Mesenchymal stem cell (in vitro differentiated cells and primary cell): ENCODE results near the gene INPP5A.

Experiments used
- DNase-seq: peaks from one replicate; pipeline ENCODE4 v3.0.0-alpha.2; 2013
- H2AFZ ChIP-seq: one replicate; pipeline ENCODE4 v1.6.1; 2013; ENCODE audit warnings: low read depth, mild to moderate bottlenecking, control low read depth, inconsistent platforms, low read length, moderate library complexity
- H2AK5ac ChIP-seq: 2 replicates; pipeline ENCODE4 v1.6.1; 2013; ENCODE audit warnings: low read length, moderate library complexity, mild to moderate bottlenecking, inconsistent platforms; ENCODE audit not compliant: severe bottlenecking
- H2BK120ac ChIP-seq: one replicate; pipeline ENCODE4 v1.6.1; 2013; ENCODE audit warnings: low read depth, mild to moderate bottlenecking, inconsistent platforms, low read length, moderate library complexity
- H2BK12ac ChIP-seq, 2 experiments: one replicate each; pipeline ENCODE4 v1.6.1; 2013; ENCODE audit warnings: inconsistent platforms in 2 of 2, low read length in 2 of 2, mild to moderate bottlenecking in 2 of 2, moderate library complexity in 2 of 2, control low read depth in 1 of 2
- H2BK15ac ChIP-seq: one replicate; pipeline ENCODE4 v1.6.1; 2013; ENCODE audit warnings: mild to moderate bottlenecking, low read depth, inconsistent platforms; ENCODE audit not compliant: poor library complexity, severe bottlenecking
- H2BK5ac ChIP-seq: 2 replicates; pipeline ENCODE4 v1.6.1; 2013; ENCODE audit warnings: low read depth, mild to moderate bottlenecking, low read length, control low read depth, inconsistent platforms; ENCODE audit not compliant: poor library complexity, severe bottlenecking
- H3K14ac ChIP-seq, 2 experiments: one replicate each; pipeline ENCODE4 v1.6.1; 2013; ENCODE audit warnings: inconsistent platforms in 2 of 2, low read length in 2 of 2, control low read depth in 1 of 2, mild to moderate bottlenecking in 1 of 2, moderate library complexity in 1 of 2
- H3K18ac ChIP-seq, 2 experiments: one replicate each; pipeline ENCODE4 v1.6.1; 2013; ENCODE audit warnings: inconsistent platforms in 2 of 2, low read length in 2 of 2, control low read depth in 1 of 2, low read depth in 1 of 2, mild to moderate bottlenecking in 1 of 2
- H3K23ac ChIP-seq, 2 experiments: one replicate each; pipeline ENCODE4 v1.6.1; 2013; ENCODE audit warnings: inconsistent platforms in 2 of 2, low read length in 2 of 2, mild to moderate bottlenecking in 2 of 2, moderate library complexity in 2 of 2, control low read depth in 1 of 2
- H3K27ac ChIP-seq: 2 replicates; pipeline ENCODE4 v1.5.1; 2013; ENCODE audit warnings: mild to moderate bottlenecking, moderate library complexity, low read length, control low read depth, inconsistent platforms; ENCODE audit not compliant: poor library complexity, severe bottlenecking
- H3K27me3 ChIP-seq, 2 experiments: 2 replicates each; pipeline versions ENCODE4 v1.6.1 to v1.7.0; 2013; ENCODE audit warnings: low read length in 2 of 2, mild to moderate bottlenecking in 2 of 2, moderate library complexity in 2 of 2, control low read depth in 1 of 2, inconsistent platforms in 1 of 2; ENCODE audit not compliant: control insufficient read depth in 1 of 2, insufficient read depth in 1 of 2
- H3K36me3 ChIP-seq, 2 experiments: 2 replicates each; pipeline versions ENCODE4 v1.6.1 to v1.7.0; 2013; ENCODE audit warnings: low read length in 2 of 2, control low read depth in 1 of 2, inconsistent platforms in 1 of 2, low read depth in 1 of 2, mild to moderate bottlenecking in 1 of 2; ENCODE audit not compliant: insufficient read depth in 2 of 2, control insufficient read depth in 1 of 2
- H3K4ac ChIP-seq, 2 experiments: one replicate each; pipeline ENCODE4 v1.6.1; 2013; ENCODE audit warnings: inconsistent platforms in 2 of 2, low read length in 2 of 2, mild to moderate bottlenecking in 2 of 2, moderate library complexity in 2 of 2, control low read depth in 1 of 2, low read depth in 1 of 2
- H3K4me1 ChIP-seq: 2 replicates; pipeline ENCODE4 v1.6.1; 2013; ENCODE audit warnings: low read depth, low read length, control low read depth; ENCODE audit not compliant: control insufficient read depth, insufficient read depth
- H3K4me2 ChIP-seq: 2 replicates; pipeline ENCODE4 v1.6.1; 2013; ENCODE audit warnings: low read length, mild to moderate bottlenecking, inconsistent platforms; ENCODE audit not compliant: poor library complexity, severe bottlenecking
- H3K4me3 ChIP-seq, 2 experiments: 2 replicates each; pipeline versions ENCODE4 v1.5.1 to v1.7.0; 2013; ENCODE audit warnings: low read length in 2 of 2, mild to moderate bottlenecking in 2 of 2, control low read depth in 1 of 2, low read depth in 1 of 2; ENCODE audit not compliant: insufficient read depth in 1 of 2
- H3K79me1 ChIP-seq: replicated peaks from 2 replicates; pipeline ENCODE4 v1.6.1; 2013; ENCODE audit warnings: mild to moderate bottlenecking, control low read depth, low read length, inconsistent platforms; ENCODE audit not compliant: poor library complexity, severe bottlenecking
- H3K9ac ChIP-seq: 2 replicates; pipeline ENCODE4 v1.7.0; 2013; ENCODE audit warnings: mild to moderate bottlenecking, low read length, moderate library complexity
- H3K9me3 ChIP-seq: 2 replicates; pipeline ENCODE4 v1.7.0; 2013; ENCODE audit warnings: mild to moderate bottlenecking, low read length; ENCODE audit not compliant: control insufficient read depth
- H4K8ac ChIP-seq: one replicate; pipeline ENCODE4 v1.6.1; 2013; ENCODE audit warnings: inconsistent platforms, mild to moderate bottlenecking, low read length, moderate library complexity
- H4K91ac ChIP-seq: one replicate; pipeline ENCODE4 v1.6.1; 2013; ENCODE audit warnings: mild to moderate bottlenecking, low read length, inconsistent platforms
- WGBS: methylation state at CpG from one replicate; pipeline ENCODE4 v1.1.7; 2013; ENCODE audit warnings: mixed read lengths; 5-methylcytosine and 5-hydroxymethylcytosine counted together

Gene INPP5A

DNA sequence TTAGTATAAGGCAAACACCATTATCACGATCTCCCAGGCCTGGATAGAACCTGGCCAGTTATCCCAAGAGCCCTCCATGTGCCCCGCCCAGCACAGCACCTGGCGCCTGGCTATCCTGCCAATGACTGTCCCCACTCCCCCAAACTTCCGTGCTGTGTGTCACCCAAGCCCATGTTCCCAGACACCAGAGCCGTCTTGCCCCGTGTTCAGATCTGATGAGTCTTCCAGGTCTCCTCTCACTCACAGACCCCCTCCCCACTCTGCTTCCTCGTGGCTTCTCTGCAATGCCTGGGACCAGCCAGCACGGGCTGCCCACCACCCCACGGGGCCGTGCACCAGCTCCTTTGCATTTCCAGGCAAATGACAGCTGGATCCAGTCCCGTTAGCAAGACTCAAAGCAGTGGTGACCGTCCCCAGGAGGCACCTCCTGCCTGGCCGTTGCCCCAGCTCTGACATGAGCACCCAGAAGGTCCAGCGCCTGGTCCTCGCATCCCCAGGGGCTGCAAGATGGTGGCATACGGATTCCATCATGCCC lies 43.8 kb upstream of the INPP5A start:
- H3K23ac ChIP-seq, result no peak overlapping the region
- H2BK15ac ChIP-seq, result no peak overlapping the region
- H3K4me2 ChIP-seq, result no peak overlapping the region
- DNase-seq, result no peak
- no peak overlapping the region for H3K9ac ChIP-seq
- H2BK5ac ChIP-seq, result peak overlapping the region; percentile 20
- no peak overlapping the region for H3K27ac ChIP-seq
- H3K14ac ChIP-seq, result no peak overlapping the region
- no peak overlapping the region for H2AFZ ChIP-seq
- WGBS, result 85% methylated on average over 16 of the region's 16 CpGs
- no peak overlapping the region for H2BK120ac ChIP-seq
- no peaks in the 10 kb centered on the region for H3K36me3 ChIP-seq
- H3K27me3 ChIP-seq, result peaks cover 51 to 59% of the 10 kb centered on the region in 2 experiments
- H3K18ac ChIP-seq, result no peak overlapping the region
- H3K79me1 ChIP-seq, result no peaks in the 10 kb centered on the region
- peaks cover 11% of the 10 kb centered on the region for H3K4me1 ChIP-seq
- no peak overlapping the region for H4K91ac ChIP-seq
- H3K4me3 ChIP-seq, result no peak overlapping the region
- no peaks in the 10 kb centered on the region for H3K9me3 ChIP-seq
- no peak overlapping the region for H2AK5ac ChIP-seq
- H4K8ac ChIP-seq, result no peak overlapping the region
- H2BK12ac ChIP-seq, result no peak overlapping the region
- H3K4ac ChIP-seq, result no peak overlapping the region

DNA sequence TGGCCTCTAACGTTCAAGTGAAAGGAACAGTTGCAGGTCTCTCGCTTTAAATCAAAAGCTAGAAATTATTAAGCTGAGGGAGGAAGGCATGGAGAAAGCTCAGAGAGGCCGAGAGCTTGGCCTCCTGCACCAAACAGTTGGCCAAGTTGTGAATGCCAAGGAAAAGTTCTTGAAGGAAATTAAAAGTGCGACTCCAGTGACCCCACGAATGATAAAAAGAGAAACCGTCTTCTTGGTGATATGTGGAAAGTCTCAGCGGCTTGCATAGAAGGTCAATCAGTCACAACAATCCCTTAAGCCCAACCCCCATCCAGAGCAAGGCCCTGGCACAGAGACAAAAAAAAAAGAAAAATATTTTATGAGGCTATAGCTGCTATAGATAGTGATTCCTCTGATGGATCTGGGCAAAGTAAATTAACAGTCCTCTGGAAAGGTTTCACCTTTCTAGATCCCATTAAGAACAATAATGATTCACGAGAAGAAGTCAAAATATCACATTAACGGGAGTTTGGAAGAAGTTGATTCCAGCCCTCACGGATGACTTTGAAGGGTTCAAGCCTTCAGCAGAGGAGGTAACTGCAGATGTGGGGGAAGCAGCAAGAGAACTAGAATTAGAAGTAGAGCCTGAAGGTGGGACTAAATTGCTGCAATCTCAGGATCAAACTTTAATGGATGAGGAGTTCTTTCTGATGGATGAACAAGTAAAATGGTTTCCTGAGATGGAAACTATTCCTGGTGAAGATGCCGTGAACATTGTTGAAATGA lies 42.5 kb upstream of the INPP5A start:
- H3K4me3 ChIP-seq, result no peak overlapping the region
- no peak overlapping the region for H2BK15ac ChIP-seq
- H3K36me3 ChIP-seq, result no peaks in the 10 kb centered on the region
- 92% methylated on average over 9 of the region's 11 CpGs for WGBS
- no peak overlapping the region for H2AFZ ChIP-seq
- no peak overlapping the region for H3K18ac ChIP-seq
- H4K8ac ChIP-seq, result no peak overlapping the region
- H3K4ac ChIP-seq, result no peak overlapping the region
- H4K91ac ChIP-seq, result no peak overlapping the region
- H2BK5ac ChIP-seq, result no peak overlapping the region
- H3K14ac ChIP-seq, result no peak overlapping the region
- no peak overlapping the region for H3K27ac ChIP-seq
- H3K23ac ChIP-seq, result no peak overlapping the region
- H2BK120ac ChIP-seq, result no peak overlapping the region
- no peak overlapping the region for H2AK5ac ChIP-seq
- H3K9ac ChIP-seq, result no peak overlapping the region
- peaks cover 5% of the 10 kb centered on the region for H3K4me1 ChIP-seq
- no peaks in the 10 kb centered on the region for H3K9me3 ChIP-seq
- peaks cover 63 to 72% of the 10 kb centered on the region in 2 experiments for H3K27me3 ChIP-seq
- H2BK12ac ChIP-seq, result no peak overlapping the region
- DNase-seq, result no peak
- no peak overlapping the region for H3K4me2 ChIP-seq
- no peaks in the 10 kb centered on the region for H3K79me1 ChIP-seq

DNA sequence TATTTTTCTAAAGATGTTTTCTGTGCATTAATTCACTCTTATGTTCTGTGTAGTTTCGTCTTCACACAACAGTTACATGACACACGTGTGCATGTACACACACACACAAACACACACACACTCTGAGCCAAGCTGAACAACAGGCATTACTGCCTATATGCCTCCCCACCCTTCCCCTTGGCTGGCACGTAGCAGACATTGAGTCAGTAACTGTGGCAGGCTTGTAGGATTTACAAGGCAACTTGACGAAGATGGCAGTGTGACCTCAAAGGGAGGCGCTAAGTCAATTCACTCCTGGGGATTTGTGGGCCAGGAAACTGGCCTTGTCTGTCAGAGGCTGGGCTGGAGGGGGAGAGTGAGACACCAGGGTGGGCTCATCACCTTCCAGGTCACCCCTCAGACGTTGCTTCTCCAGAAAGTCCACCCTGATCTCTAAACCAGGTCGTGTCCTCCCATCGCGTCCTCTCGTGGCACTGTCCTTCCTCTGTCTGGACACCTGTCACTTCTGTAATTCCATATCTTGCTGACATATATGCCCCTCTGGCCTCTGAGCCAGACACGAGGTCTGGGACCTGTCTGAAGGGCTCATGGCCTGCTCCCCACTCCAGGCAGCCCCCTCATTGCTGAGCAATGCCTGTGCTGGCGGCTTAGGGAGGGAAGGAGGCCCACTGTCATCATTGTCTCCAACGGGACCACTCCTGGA lies 41.1 kb upstream of the INPP5A start:
- Histone ChIP-seq H3K9me3 (no peaks in the 10 kb centered on the region), H3K36me3 (no peaks in the 10 kb centered on the region), H3K4me2 (no peak overlapping the region), H2BK15ac (no peak overlapping the region), H4K91ac (no peak overlapping the region), H2BK12ac (no peak overlapping the region), H3K27me3 (peaks cover 70 to 86% of the 10 kb centered on the region in 2 experiments), H3K27ac (no peak overlapping the region), H2AK5ac (no peak overlapping the region), H3K4me1 (peaks cover 7% of the 10 kb centered on the region), H3K18ac (no peak overlapping the region), H3K4me3 (no peak overlapping the region), H3K14ac (peak overlapping the region in 1 of 2 experiments; percentile 81), H4K8ac (no peak overlapping the region), H3K4ac (no peak overlapping the region), H3K23ac (no peak overlapping the region), H3K9ac (no peak overlapping the region), H2BK120ac (no peak overlapping the region), H2AFZ (no peak overlapping the region), H2BK5ac (no peak overlapping the region), H3K79me1 (no peaks in the 10 kb centered on the region)
- DNase-seq, result no peak
- WGBS, result 80% methylated on average over 12 of the region's 13 CpGs

DNA sequence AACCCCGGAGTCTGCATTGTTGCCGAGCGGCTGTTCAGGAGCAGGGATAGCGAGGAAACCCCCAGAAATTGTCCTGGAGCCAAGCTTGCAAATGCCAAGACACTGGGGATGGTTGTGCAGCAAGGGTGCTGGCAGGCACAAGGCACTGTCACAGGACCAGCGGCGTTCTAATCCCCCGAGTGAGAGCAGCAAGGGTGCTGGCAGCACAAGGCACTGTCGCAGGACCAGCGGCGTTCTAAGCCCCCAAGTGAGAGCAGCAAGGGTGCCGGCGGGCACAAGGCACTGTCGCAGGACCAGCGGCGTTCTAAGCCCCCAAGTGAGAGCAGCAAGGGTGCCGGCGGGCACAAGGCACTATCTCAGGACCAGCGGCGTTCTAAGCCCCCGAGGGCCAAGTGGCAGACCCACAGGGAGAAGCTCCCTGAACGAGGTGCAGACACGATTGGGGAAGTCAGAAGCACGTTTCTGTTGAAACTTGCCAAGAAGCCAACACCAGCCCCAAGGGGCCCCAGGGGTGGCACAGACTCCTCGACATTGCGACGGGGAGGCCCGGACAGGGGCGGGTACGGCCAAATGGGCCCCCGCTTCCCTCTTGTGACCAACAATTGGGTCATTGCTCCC lies 40.4 kb upstream of the INPP5A start:
- no peak overlapping the region for H4K91ac ChIP-seq
- H2BK5ac ChIP-seq, result no peak overlapping the region
- no peaks in the 10 kb centered on the region for H3K36me3 ChIP-seq
- H3K4me2 ChIP-seq, result no peak overlapping the region
- H3K23ac ChIP-seq, result no peak overlapping the region
- H3K9ac ChIP-seq, result no peak overlapping the region
- H3K4me1 ChIP-seq, result peaks cover 7% of the 10 kb centered on the region
- no peak overlapping the region for H4K8ac ChIP-seq
- no peak overlapping the region for H3K4ac ChIP-seq
- H3K14ac ChIP-seq, result no peak overlapping the region
- H3K27me3 ChIP-seq, result peaks cover 72 to 92% of the 10 kb centered on the region in 2 experiments
- 89% methylated on average over 27 of the region's 30 CpGs for WGBS
- H2BK12ac ChIP-seq, result no peak overlapping the region
- H3K27ac ChIP-seq, result no peak overlapping the region
- no peak overlapping the region for H2BK15ac ChIP-seq
- no peak overlapping the region for H2AFZ ChIP-seq
- H3K9me3 ChIP-seq, result no peaks in the 10 kb centered on the region
- no peaks in the 10 kb centered on the region for H3K79me1 ChIP-seq
- H2AK5ac ChIP-seq, result no peak overlapping the region
- no peak overlapping the region for H3K4me3 ChIP-seq
- DNase-seq, result no peak
- H3K18ac ChIP-seq, result no peak overlapping the region
- no peak overlapping the region for H2BK120ac ChIP-seq
